ENCODE data around the gene KCNK6. TPM values are rescaled to one million over a fixed set of nuclear protein-coding genes. Genes with fewer than 3 reads are reported as not detected.

The KCNK6 gene
- 10 to 100 TPM; 11.8 to 12.4 TPM for total RNA-seq
- 1 to 10 TPM; 4.3 to 6.0 (median 4.8) TPM for polyA plus RNA-seq (ENCODE audit: insufficient read length in 6 of 6)
- long read RNA-seq, donor 1, full-length matches to known transcripts = 5 of 5 reads
- long read RNA-seq, donor 1, partial matches to known transcripts = 0 of 5 reads
- long read RNA-seq, donor 1, other reads (novel, unspliced or antisense) = 0 of 5 reads
- long read RNA-seq, donor 2, full-length matches to known transcripts = 3 of 12 reads
- long read RNA-seq, donor 2, partial matches to known transcripts = 9 of 12 reads
- long read RNA-seq, donor 2, other reads (novel, unspliced or antisense) = 0 of 12 reads
- long read RNA-seq, donor 3, full-length matches to known transcripts = 1 of 1 reads
- long read RNA-seq, donor 3, partial matches to known transcripts = 0 of 1 reads
- long read RNA-seq, donor 3, other reads (novel, unspliced or antisense) = 0 of 1 reads
- long read RNA-seq, donor 4, full-length matches to known transcripts = 7 of 15 reads
- long read RNA-seq, donor 4, partial matches to known transcripts = 1 of 15 reads
- long read RNA-seq, donor 4, other reads (novel, unspliced or antisense) = 7 of 15 reads
- long read RNA-seq, donor 5, full-length matches to known transcripts = 2 of 2 reads
- long read RNA-seq, donor 5, partial matches to known transcripts = 0 of 2 reads
- long read RNA-seq, donor 5, other reads (novel, unspliced or antisense) = 0 of 2 reads
- long read RNA-seq, donor 6, full-length matches to known transcripts = 1 of 1 reads
- long read RNA-seq, donor 6, partial matches to known transcripts = 0 of 1 reads
- long read RNA-seq, donor 6, other reads (novel, unspliced or antisense) = 0 of 1 reads
- long read RNA-seq, donor 7 = 0 reads
- long read RNA-seq, donor 8, full-length matches to known transcripts = 2 of 2 reads
- long read RNA-seq, donor 8, partial matches to known transcripts = 0 of 2 reads
- long read RNA-seq, donor 8, other reads (novel, unspliced or antisense) = 0 of 2 reads
- long read RNA-seq, donor 9 = 0 reads
- long read RNA-seq, donor 10, full-length matches to known transcripts = 9 of 15 reads
- long read RNA-seq, donor 10, partial matches to known transcripts = 0 of 15 reads
- long read RNA-seq, donor 10, other reads (novel, unspliced or antisense) = 6 of 15 reads
- long read RNA-seq, donor 11 = 0 reads
- long read RNA-seq, donor 12, full-length matches to known transcripts = 1 of 1 reads
- long read RNA-seq, donor 12, partial matches to known transcripts = 0 of 1 reads
- long read RNA-seq, donor 12, other reads (novel, unspliced or antisense) = 0 of 1 reads

DNA sequence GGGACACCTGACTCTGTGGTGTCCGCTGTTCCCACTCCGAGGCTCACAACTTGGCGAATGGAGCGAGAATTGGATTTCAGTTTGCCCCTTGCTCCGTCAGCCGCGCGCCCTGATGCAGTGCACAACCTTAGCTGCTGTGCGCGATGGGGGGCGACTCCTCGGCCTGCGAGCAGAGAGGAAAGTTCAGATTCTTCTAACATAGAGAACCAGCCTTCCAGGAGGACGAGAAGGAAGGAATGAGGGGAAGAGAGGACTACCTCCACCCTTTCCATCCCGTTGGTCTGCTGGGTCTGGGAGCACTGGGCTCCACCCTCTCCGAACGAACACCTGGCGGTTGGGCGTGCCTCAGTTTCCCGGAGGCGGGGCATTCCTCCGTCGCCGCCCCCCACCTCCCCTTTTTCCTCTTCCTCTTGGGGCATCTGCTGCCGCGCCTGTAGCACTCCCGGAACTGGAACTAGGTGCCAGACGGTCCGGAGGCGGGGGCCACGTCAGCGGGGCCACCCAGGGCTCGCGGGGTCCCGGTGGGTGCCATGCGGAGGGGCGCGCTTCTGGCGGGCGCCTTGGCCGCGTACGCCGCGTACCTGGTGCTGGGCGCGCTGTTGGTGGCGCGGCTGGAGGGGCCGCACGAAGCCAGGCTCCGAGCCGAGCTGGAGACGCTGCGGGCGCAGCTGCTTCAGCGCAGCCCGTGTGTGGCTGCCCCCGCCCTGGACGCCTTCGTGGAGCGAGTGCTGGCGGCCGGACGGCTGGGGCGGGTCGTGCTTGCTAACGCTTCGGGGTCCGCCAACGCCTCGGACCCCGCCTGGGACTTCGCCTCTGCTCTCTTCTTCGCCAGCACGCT lies at the start of gene KCNK6:
TSS of gene KCNK6 (plus strand) at position 425 of the 838 bp plus-strand sequence. CDS start at position 531, 106 bp downstream.
- DNase-seq = peak in 3 of 4 donors; percentile 46 to 90 (median 79)
- ATAC-seq = peak; percentile 15
- H3K9me3 ChIP-seq = no peaks in the 10 kb centered on the region
- no peaks in the 10 kb centered on the region for H3K27me3 ChIP-seq
- H3K4me3 ChIP-seq = peak within 1 kb of the TSS; percentile 67 to 73
- TF ChIP-seq, protein P1, sequence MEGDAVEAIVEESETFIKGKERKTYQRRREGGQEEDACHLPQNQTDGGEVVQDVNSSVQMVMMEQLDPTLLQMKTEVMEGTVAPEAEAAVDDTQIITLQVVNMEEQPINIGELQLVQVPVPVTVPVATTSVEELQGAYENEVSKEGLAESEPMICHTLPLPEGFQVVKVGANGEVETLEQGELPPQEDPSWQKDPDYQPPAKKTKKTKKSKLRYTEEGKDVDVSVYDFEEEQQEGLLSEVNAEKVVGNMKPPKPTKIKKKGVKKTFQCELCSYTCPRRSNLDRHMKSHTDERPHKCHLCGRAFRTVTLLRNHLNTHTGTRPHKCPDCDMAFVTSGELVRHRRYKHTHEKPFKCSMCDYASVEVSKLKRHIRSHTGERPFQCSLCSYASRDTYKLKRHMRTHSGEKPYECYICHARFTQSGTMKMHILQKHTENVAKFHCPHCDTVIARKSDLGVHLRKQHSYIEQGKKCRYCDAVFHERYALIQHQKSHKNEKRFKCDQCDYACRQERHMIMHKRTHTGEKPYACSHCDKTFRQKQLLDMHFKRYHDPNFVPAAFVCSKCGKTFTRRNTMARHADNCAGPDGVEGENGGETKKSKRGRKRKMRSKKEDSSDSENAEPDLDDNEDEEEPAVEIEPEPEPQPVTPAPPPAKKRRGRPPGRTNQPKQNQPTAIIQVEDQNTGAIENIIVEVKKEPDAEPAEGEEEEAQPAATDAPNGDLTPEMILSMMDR (IDR thresholded peaks at IDR 0.05) = peak in 1 of 2 donors; percentile 15
- intact Hi-C loops (cut with DNase I) = no loop called here
- peak within 1 kb of the TSS; percentile 50 to 83 for H3K27ac ChIP-seq
- H3K36me3 ChIP-seq = peaks cover 0 to 1% of the 10 kb centered on the region in 2 donors
- peaks cover 27 to 65% of the 10 kb centered on the region in 2 donors for H3K4me1 ChIP-seq

DNA sequence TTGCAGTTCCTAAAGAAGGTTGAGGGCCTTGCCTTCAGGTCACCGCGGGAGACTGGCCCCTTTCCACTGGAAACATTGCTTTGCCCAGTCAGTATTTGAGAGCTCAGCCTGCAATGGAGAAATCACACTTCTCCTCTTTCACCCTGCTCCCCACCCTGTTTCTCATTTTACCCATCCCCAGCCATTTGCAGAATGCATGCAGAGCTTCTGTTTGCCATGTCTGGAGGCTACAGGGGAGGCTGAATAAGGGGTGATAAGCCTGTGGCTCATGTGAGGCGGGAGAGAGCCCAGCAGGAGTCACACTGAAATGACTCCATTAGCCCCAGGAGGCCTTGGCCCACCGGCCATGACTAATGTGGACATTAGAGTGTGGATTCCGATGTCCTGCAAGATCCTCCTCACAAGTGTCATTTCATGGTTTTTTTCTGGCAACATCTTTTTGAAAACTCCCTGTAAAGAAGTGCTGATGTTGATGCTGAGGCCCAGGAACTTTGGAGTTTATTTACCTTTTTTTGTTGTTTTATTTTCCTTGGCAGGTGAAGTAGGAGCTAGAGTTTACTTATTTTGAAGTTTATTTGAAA lies 49.0 kb upstream of the KCNK6 start:
- intact Hi-C loops (cut with DNase I) = no loop called here
- TF ChIP-seq, protein P1 (IDR thresholded peaks at IDR 0.05) = no peak
- Histone ChIP-seq H3K4me3 (no peak overlapping the region), H3K9me3 (no peaks in the 10 kb centered on the region), H3K36me3 (no peaks in the 10 kb centered on the region), H3K27me3 (no peaks in the 10 kb centered on the region), H3K27ac (no peak overlapping the region), H3K4me1 (peaks cover 21 to 54% of the 10 kb centered on the region in 2 donors)
- ATAC-seq (no peak), DNase-seq (peak in 1 of 4 donors; percentile 55)

DNA sequence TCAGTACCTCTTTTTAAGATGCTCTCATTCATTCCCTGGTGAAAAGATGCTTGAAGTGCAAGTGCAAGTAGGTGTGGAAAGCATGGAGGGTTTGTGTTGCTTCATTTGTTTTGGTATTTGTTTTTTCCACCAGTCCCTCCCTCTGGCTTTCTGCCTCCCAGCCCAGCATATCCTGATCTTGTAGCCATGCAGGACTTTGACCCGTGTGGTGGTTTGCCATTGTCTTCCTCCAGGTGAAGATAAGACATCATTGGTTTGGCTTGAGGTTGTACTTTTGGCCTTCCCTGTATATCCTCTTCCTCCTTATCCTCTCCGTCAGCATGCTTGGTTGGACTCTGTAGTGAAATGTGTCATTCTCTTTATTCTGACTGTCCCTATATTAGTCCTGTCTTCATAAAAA lies 46.1 kb upstream of the KCNK6 start:
- TF ChIP-seq, protein P1 (IDR thresholded peaks at IDR 0.05) = no peak
- H3K4me1 ChIP-seq = peaks cover 20 to 49% of the 10 kb centered on the region in 2 donors
- no peaks in the 10 kb centered on the region for H3K27me3 ChIP-seq
- no peaks in the 10 kb centered on the region for H3K9me3 ChIP-seq
- no peak for DNase-seq
- H3K4me3 ChIP-seq = no peak overlapping the region
- H3K36me3 ChIP-seq = no peaks in the 10 kb centered on the region
- no peak for ATAC-seq
- H3K27ac ChIP-seq = no peak overlapping the region
- intact Hi-C loops (cut with DNase I) = no loop called here

DNA sequence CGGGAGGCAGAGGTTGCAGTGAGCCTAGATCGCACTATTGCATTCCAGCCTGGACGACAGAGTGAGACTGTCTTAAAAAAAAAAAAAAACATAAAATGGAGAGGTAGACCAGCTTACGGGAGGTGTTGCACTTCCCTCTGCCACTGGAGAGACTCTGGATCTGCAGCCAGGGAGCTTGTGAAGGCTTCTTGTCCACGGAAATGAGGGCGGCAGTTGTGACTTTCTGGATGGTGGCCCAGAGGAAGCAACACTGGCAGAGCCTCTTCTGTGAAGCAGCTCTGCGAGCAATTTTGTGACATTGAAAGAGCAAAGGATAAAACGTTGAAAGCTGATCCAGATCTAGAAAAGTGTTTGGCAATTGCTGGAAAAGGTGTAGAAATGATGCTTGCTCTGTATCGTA lies 44.9 kb upstream of the KCNK6 start:
- TF ChIP-seq, protein P1 (IDR thresholded peaks at IDR 0.05) = no peak
- peak; percentile 49 for ATAC-seq
- intact Hi-C loops (cut with DNase I) = no loop called here
- Histone ChIP-seq H3K27me3 (no peaks in the 10 kb centered on the region), H3K36me3 (no peaks in the 10 kb centered on the region), H3K9me3 (no peaks in the 10 kb centered on the region), H3K4me3 (no peak overlapping the region), H3K27ac (peak overlapping the region in 1 of 2 donors; percentile 39), H3K4me1 (peaks cover 20 to 47% of the 10 kb centered on the region in 2 donors)
- DNase-seq = peak in 3 of 4 donors; percentile 13 to 58 (median 52)
